Activated CD4-positive, alpha-beta T cell treated with anti-CD3 and anti-CD28 coated beads, Interleukin-2, amount 10 ng/mL, durations not matched to agents 24 days and 14 days (primary cell): ENCODE measurements around the gene FAF1. TPM values are rescaled to one million over a fixed set of nuclear protein-coding genes. Genes with fewer than 3 reads are reported as not detected.

Source experiments
- DNase-seq: peaks from one replicate; pipeline ENCODE4 v3.0.0; 2022
- H3K27ac Mint-ChIP-seq: one replicate; pipeline ENCODE4 v1.8.0; 2022; ENCODE audit warnings: mild to moderate bottlenecking, mixed read lengths
- H3K27me3 Mint-ChIP-seq: one replicate; pipeline ENCODE4 v1.8.0; 2022; ENCODE audit warnings: mixed read lengths
- H3K36me3 Mint-ChIP-seq: one replicate; pipeline ENCODE4 v1.8.0; 2022; ENCODE audit warnings: low read depth, mild to moderate bottlenecking, mixed read lengths
- H3K4me1 Mint-ChIP-seq: one replicate; pipeline ENCODE4 v1.8.0; 2021; ENCODE audit warnings: mixed read lengths
- H3K4me3 Mint-ChIP-seq: one replicate; pipeline ENCODE4 v1.8.0; 2022; ENCODE audit warnings: mild to moderate bottlenecking, moderate library complexity, mixed read lengths
- H3K9me3 Mint-ChIP-seq: one replicate; pipeline ENCODE4 v1.8.0; 2021; ENCODE audit warnings: mixed read lengths
- intact Hi-C: fragments of 100-400 bp; cut with micrococcal nuclease; formaldehyde crosslinking; loops from one replicate; pipeline ENCODE4 v1.15.1; 2023
- total RNA-seq: library from RNA; stranded (reverse); gene quantifications from 2 replicates; pipeline ENCODE4 v1.2.3, GENCODE V29; 2022

FAF1 gene
- total RNA-seq, 1 donor from 2014 or later: 63.7 TPM

DNA sequence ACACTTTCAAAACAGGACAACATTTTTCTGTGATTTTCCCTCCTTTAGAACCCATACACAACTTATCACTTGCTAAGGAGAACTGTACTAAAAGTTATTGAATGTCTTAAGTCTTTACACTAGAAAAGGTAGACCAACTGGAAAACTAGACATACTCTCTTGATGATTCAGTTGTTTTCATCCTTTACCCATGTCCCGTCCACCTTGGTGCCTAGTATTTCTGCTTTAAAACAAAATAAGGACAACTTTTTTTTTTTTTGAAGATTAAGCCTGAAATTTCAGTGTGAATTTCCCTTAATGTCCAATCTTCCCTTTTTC lies 14.5 kb upstream of the FAF1 start:
- Mint-ChIP-seq H3K4me3 (no peak overlapping the region), H3K27ac (no peak overlapping the region), H3K36me3 (peaks cover 30% of the 10 kb centered on the region), H3K4me1 (peaks cover 34% of the 10 kb centered on the region), H3K27me3 (peaks cover 27% of the 10 kb centered on the region), H3K9me3 (no peaks in the 10 kb centered on the region)
- no peak for DNase-seq
- intact Hi-C loops: loop anchor here (10.0 kb wide), 1 partner anchor 320 kb away; no protein-coding TSS in a partner anchor

DNA sequence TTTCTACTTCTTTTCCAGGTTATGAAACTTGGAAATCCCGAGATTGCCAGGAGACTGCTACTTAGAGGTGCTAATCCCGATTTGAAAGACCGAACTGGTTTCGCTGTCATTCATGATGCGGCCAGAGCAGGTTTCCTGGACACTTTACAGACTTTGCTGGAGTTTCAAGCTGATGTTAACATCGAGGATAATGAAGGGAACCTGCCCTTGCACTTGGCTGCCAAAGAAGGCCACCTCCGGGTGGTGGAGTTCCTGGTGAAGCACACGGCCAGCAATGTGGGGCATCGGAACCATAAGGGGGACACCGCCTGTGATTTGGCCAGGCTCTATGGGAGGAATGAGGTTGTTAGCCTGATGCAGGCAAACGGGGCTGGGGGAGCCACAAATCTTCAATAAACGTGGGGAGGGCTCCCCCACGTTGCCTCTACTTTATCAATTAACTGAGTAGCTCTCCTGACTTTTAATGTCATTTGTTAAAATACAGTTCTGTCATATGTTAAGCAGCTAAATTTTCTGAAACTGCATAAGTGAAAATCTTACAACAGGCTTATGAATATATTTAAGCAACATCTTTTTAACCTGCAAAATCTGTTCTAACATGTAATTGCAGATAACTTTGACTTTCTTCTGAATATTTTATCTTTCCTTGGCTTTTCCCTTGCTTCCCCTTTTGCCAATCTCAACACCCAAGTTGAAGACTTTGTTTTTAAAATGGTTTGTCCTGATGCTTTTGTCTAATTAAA lies 14.0 kb upstream of the FAF1 start:
- H3K36me3 Mint-ChIP-seq: peaks cover 30% of the 10 kb centered on the region
- intact Hi-C loops: loop anchor here (10.0 kb wide), 1 partner anchor 321 kb away; no protein-coding TSS in a partner anchor

DNA sequence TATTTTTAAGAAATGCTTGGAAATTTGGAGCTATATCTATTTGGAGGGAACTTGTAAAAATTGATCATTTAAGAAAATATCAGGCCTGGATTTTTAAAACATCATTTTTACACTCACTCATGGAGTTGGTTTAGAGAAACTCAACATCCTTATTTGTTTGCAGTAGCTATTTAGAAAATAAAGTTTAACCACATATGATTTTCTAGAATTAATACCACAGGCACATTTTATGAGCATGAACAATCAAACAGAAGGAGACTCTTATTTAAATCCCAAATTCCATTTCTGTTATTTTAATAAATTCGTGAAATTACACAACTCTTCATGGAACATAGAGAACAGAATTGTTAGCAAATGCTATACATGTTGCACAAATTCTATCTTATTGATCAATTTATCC lies 13.2 kb upstream of the FAF1 start:
- Mint-ChIP-seq H3K27me3 (peaks cover 15% of the 10 kb centered on the region), H3K4me1 (peaks cover 28% of the 10 kb centered on the region), H3K4me3 (no peak overlapping the region), H3K9me3 (no peaks in the 10 kb centered on the region), H3K36me3 (peaks cover 30% of the 10 kb centered on the region), H3K27ac (no peak overlapping the region)
- intact Hi-C loops: loop anchor here (10.0 kb wide), 1 partner anchor 322 kb away; no protein-coding TSS in a partner anchor
- no peak for DNase-seq

More for the DNA sequence above, 14.0 kb upstream of the FAF1 start:
- no peak overlapping the region for H3K4me3 Mint-ChIP-seq
- peaks cover 23% of the 10 kb centered on the region for H3K27me3 Mint-ChIP-seq
- H3K4me1 Mint-ChIP-seq: peaks cover 32% of the 10 kb centered on the region
- no peaks in the 10 kb centered on the region for H3K9me3 Mint-ChIP-seq
- H3K27ac Mint-ChIP-seq: no peak overlapping the region
- DNase-seq: no peak

GRCh38 chr1:50972766-50973165 lies 12.7 kb upstream of the FAF1 start:
- Mint-ChIP-seq H3K27ac (no peak overlapping the region), H3K4me1 (peaks cover 29% of the 10 kb centered on the region), H3K4me3 (no peak overlapping the region), H3K36me3 (peaks cover 30% of the 10 kb centered on the region), H3K9me3 (no peaks in the 10 kb centered on the region), H3K27me3 (peaks cover 14% of the 10 kb centered on the region)
- intact Hi-C loops: loop anchor here (10.0 kb wide), 1 partner anchor 322 kb away; no protein-coding TSS in a partner anchor
- no peak for DNase-seq

- H3K27ac Mint-ChIP-seq: no peak overlapping the region
- intact Hi-C loops: loop anchor here (10.0 kb wide), 1 partner anchor 323 kb away; no protein-coding TSS in a partner anchor
- no peak for DNase-seq
- H3K36me3 Mint-ChIP-seq: peaks cover 30% of the 10 kb centered on the region
- H3K4me1 Mint-ChIP-seq: peaks cover 32% of the 10 kb centered on the region
- H3K27me3 Mint-ChIP-seq: peaks cover 15% of the 10 kb centered on the region
- H3K9me3 Mint-ChIP-seq: no peaks in the 10 kb centered on the region
- H3K4me3 Mint-ChIP-seq: peak overlapping the region; percentile 56
Measured at GRCh38 chr1:50971748-50972305, 11.8 kb upstream of the FAF1 start.

- Mint-ChIP-seq H3K36me3 (peaks cover 25% of the 10 kb centered on the region), H3K27ac (no peak overlapping the region), H3K4me1 (peaks cover 25% of the 10 kb centered on the region), H3K4me3 (peak overlapping the region; percentile 89), H3K9me3 (no peaks in the 10 kb centered on the region), H3K27me3 (peaks cover 10% of the 10 kb centered on the region)
- no peak for DNase-seq
- intact Hi-C loops: loop anchor here (10.0 kb wide), 1 partner anchor 324 kb away; no protein-coding TSS in a partner anchor
Measured at GRCh38 chr1:50970931-50971582, 11.0 kb upstream of the FAF1 start.

GRCh38 chr1:50970509-50970887 lies 10.4 kb upstream of the FAF1 start:
- no peaks in the 10 kb centered on the region for H3K9me3 Mint-ChIP-seq
- H3K36me3 Mint-ChIP-seq: peaks cover 24% of the 10 kb centered on the region
- intact Hi-C loops: loop anchor here (10.0 kb wide), 1 partner anchor 324 kb away; no protein-coding TSS in a partner anchor
- H3K27me3 Mint-ChIP-seq: peaks cover 9% of the 10 kb centered on the region
- H3K27ac Mint-ChIP-seq: peak overlapping the region; percentile 86
- peak overlapping the region; percentile 89 for H3K4me3 Mint-ChIP-seq
- H3K4me1 Mint-ChIP-seq: peaks cover 25% of the 10 kb centered on the region
- DNase-seq: no peak

GRCh38 chr1:50969611-50970508 lies 9.8 kb upstream of the FAF1 start, which contains the start of gene CDKN2C:
CDKN2C (plus strand) TSS chr1:50970245; CDS start chr1:50970369, 124 bp downstream.
- Mint-ChIP-seq H3K9me3 (no peaks in the 10 kb centered on the region), H3K4me1 (peaks cover 25% of the 10 kb centered on the region), H3K27ac (peak within 1 kb of the TSS; percentile 98), H3K36me3 (peaks cover 20% of the 10 kb centered on the region), H3K4me3 (peak within 1 kb of the TSS; percentile 89), H3K27me3 (peaks cover 9% of the 10 kb centered on the region)
- DNase-seq: peak; percentile 88
- intact Hi-C loops: loop anchor here (1.0 to 10.0 kb wide), 6 partner anchors 7 to 907 kb away; partner anchors contain the start of genes EPS15 and NRDC

DNA sequence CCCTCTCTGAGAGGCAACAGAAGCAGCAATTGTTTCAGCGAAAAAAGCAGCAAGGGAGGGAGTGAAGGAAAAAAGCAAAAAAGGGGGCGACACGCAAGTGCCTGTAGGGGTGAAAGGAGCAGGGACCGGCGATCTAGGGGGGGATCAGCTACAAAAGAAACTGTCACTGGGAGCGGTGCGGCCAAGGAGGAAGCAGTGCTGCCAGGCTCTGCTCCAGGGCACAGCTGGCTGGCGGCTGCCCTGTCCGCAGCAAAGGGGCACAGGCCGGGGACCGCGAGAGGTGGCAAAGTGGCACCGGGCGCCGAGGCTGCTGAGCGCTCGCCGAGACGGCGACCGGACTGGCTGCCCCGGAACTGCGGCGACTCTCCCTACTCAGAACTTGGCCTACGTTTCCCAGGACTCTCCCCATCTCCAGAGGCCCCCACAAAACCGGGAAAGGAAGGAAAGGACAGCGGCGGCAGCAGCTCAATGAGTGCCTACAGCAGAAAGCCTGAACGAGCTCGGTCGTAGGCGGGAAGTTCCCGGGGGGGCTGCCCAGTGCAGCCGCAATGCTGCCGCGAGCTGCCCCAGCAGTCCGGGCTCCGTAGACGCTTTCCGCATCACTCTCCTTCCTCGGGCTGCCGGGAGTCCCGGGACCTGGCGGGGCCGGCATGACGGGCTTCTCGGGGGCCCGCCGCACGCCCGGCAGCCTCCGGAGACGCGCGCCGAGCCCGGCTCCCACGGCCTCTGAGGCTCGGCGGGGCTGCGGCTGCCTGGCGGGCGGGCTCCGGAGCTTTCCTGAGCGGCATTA lies 8.9 kb upstream of the FAF1 start:
- intact Hi-C loops: loop anchor here (1.0 to 10.0 kb wide), 6 partner anchors 8 to 908 kb away; partner anchors contain the start of genes EPS15, FAF1 and NRDC
- H3K27me3 Mint-ChIP-seq: peaks cover 10% of the 10 kb centered on the region
- H3K4me1 Mint-ChIP-seq: peaks cover 25% of the 10 kb centered on the region
- peaks cover 12% of the 10 kb centered on the region for H3K36me3 Mint-ChIP-seq
- peak overlapping the region; percentile 89 for H3K4me3 Mint-ChIP-seq
- no peaks in the 10 kb centered on the region for H3K9me3 Mint-ChIP-seq
- H3K27ac Mint-ChIP-seq: peak overlapping the region; percentile 98
- peak; percentile 84 for DNase-seq

GRCh38 chr1:50968158-50968820 lies 8.2 kb upstream of the FAF1 start:
- peaks cover 8% of the 10 kb centered on the region for H3K27me3 Mint-ChIP-seq
- H3K4me1 Mint-ChIP-seq: peaks cover 23% of the 10 kb centered on the region
- H3K27ac Mint-ChIP-seq: peak overlapping the region; percentile 98
- intact Hi-C loops: loop anchor here (1.0 to 10.0 kb wide), 5 partner anchors 8 to 909 kb away; partner anchors contain the start of genes EPS15, FAF1 and NRDC
- H3K9me3 Mint-ChIP-seq: no peaks in the 10 kb centered on the region
- peak; percentile 96 for DNase-seq
- peaks cover 5% of the 10 kb centered on the region for H3K36me3 Mint-ChIP-seq
- H3K4me3 Mint-ChIP-seq: peak overlapping the region; percentile 89

GRCh38 chr1:50967416-50968157 lies 7.5 kb upstream of the FAF1 start:
- Mint-ChIP-seq H3K9me3 (no peaks in the 10 kb centered on the region), H3K4me3 (peak overlapping the region; percentile 89), H3K4me1 (peaks cover 23% of the 10 kb centered on the region), H3K36me3 (peaks cover 3% of the 10 kb centered on the region), H3K27me3 (peaks cover 10% of the 10 kb centered on the region), H3K27ac (peak overlapping the region; percentile 98)
- intact Hi-C loops: loop anchor here (1.0 to 10.0 kb wide), 5 partner anchors 7 to 910 kb away; partner anchors contain the start of genes EPS15, FAF1 and NRDC
- DNase-seq: no peak
